ENCODE data around the gene HINFP.

Gene HINFP

GRCh38 chr11:119121008-119121810, at the start of gene HINFP:
Gene HINFP, plus strand, starts transcription at chr11:119121580. Its CDS starts 5,365 bp downstream, at chr11:119126945.
- DNase-seq = peak; percentile 99

DNA sequence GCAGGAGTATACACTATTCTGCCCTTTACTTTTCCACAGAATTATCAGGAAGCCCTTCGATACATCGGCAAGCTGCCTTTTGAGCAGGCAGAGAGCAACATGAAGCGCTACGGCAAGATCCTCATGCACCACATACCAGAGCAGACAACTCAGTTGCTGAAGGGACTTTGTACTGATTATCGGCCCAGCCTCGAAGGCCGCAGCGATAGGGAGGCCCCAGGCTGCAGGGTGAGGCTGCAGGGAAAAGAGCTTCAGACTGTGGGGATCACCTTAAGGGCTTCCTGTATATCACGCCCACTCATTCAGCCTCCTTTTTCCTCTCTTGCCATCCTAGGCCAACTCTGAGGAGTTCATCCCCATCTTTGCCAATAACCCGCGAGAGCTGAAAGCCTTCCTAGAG, 43.5 kb upstream of the HINFP start:
- no peak for DNase-seq

DNA sequence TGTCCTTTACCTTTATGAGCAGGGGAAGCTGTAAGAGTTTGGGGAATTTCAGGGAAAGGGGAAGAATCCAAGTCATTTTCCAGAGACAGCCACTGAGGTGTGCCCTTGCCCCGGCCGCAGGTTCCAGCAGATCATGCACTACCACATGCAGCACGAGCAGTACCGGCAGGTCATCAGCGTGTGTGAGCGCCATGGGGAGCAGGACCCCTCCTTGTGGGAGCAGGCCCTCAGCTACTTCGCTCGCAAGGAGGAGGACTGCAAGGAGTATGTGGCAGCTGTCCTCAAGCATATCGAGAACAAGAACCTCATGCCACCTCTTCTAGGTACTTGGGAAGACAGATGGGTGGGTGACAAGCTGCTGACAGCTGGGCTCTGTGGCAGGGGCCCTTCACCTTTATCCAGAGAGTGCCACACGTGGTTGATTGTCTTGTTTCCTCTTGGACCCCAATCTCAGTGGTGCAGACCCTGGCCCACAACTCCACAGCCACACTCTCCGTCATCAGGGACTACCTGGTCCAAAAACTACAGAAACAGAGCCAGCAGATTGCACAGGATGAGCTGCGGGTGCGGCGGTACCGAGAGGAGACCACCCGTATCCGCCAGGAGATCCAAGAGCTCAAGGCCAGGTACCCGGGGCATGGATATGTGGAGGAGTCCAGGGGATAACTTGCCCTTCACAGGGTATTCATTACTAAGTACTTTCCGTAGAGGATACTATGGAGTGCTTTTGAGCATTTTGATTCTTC, 42.5 kb upstream of the HINFP start:
- DNase-seq = no peak

DNA sequence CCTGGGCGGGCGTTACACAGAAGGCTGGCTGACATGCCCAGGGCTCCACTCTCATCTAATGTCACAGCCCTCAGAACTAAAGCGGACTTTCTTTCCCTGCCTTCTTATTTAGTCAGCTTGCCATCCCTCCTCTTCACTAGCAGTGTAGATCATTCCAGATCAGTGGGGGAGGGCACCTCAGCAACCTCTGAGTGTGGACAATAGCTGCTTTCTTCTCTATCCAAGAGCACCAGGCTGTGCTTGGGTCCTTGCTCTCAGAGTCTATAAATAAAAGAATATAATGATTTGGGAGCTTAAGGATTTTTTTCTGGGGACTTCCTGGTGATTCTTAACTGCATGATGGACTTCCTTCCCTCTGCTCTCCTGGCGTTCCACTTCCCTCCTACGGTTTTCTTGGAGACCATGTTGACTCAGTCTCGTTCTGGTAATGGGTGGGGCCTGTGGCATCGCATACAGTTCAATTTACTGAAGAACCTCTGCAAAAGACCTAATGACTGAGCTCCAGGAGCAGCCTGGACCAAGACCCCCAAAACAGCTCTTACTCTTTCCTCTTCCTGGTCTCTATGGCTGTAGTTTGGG, 39.6 kb upstream of the HINFP start:
- no peak for DNase-seq

- DNase-seq = peak; percentile 94
Observed at GRCh38 chr11:119084663-119085436, 36.5 kb upstream of the HINFP start, which contains the start of gene HMBS. Gene HMBS, plus strand, starts transcription at chr11:119084881. Its CDS starts 153 bp downstream, at chr11:119085034.

DNA sequence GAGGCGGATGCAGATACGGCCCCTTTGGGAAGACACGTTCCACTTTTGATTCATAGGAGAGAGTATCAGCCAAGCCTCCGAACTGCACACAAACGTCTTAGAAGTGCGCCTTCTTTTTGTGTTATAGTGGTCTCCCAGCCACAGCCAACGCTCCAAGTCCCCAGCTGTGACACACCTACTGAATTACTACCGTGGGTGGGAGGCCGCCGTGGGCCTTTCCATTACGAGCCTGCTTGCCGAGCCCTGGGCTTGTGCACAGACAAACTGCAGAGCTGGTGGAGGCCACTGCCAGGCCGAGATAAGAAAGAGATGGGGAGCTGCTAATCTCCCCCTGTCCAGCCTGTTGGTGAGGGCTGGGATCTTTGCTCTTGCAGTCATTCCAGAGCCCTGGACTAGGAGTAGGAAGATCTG, 35.9 kb upstream of the HINFP start:
- no peak for DNase-seq

DNA sequence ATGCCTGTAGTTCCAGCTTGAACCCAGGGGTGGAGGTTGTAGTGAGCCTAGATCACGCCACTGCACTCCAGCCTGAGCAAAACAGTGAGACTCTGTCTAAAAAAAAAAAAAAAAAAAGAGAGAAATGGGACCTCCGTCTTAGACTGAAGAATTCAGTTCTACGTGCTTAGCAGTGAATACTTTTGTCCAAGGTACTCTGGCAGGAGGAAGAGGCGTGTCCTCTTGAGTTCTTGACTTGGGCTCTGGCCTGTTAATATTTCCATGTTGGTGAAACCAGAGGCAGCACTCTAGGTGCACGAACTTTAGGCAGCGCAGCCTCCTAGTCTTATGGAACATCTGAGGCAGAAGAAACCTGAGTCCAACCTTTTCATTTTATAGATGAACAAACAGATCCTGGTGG, 34.3 kb upstream of the HINFP start:
- no peak for DNase-seq

- DNase-seq = no peak
Observed at GRCh38 chr11:119087747-119088241, 33.6 kb upstream of the HINFP start.

DNA sequence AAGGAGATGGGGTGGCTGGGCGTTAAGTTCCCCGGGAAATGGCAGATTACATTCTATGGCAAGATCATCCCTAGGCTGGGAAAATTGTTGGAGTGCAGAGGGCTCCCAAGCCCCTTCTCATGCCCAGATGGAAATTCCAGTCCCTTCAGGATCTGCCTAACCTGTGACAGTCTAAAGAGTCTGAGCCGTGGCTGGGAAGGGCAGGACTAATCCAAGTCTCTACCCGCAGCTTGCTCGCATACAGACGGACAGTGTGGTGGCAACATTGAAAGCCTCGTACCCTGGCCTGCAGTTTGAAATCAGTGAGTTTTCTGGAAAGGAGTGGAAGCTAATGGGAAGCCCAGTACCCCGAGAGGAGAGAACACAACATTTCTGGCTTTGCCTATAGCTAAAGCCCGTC, 33.0 kb upstream of the HINFP start:
- DNase-seq = no peak

DNA sequence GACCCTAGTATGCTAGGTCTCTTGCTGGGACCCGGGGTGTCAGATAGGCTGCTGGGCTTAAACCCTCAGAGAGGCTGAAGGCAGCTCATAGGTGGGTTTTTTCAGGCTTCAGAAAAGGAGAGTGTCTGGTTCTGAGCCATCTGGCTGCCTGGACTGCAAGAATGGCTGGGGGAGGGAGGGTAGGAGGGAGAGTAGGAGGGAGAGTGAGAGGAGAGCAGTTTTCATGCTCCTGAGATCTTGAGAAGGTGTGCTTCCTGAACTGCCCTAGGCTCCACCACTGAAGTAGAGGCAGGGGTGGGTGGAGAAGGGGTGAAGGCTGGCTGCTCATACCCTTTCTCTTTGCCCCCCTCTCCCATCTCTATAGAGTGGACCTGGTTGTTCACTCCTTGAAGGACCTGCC, 32.1 kb upstream of the HINFP start:
- no peak for DNase-seq

DNA sequence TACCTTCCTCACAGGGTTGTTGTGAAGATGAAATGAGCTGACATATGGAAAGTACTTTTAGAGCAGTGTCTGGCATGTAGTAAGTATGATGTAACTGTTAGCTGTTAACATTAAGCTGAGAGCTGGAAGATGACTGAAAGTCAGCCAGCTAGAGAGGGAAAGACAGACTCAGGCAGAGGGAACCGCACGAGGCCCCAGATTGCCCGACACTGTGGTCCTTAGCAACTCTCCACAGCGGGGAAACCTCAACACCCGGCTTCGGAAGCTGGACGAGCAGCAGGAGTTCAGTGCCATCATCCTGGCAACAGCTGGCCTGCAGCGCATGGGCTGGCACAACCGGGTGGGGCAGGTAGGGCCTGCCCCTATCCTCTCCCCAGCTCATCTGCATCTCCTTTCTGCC, 30.2 kb upstream of the HINFP start:
- DNase-seq = no peak

DNA sequence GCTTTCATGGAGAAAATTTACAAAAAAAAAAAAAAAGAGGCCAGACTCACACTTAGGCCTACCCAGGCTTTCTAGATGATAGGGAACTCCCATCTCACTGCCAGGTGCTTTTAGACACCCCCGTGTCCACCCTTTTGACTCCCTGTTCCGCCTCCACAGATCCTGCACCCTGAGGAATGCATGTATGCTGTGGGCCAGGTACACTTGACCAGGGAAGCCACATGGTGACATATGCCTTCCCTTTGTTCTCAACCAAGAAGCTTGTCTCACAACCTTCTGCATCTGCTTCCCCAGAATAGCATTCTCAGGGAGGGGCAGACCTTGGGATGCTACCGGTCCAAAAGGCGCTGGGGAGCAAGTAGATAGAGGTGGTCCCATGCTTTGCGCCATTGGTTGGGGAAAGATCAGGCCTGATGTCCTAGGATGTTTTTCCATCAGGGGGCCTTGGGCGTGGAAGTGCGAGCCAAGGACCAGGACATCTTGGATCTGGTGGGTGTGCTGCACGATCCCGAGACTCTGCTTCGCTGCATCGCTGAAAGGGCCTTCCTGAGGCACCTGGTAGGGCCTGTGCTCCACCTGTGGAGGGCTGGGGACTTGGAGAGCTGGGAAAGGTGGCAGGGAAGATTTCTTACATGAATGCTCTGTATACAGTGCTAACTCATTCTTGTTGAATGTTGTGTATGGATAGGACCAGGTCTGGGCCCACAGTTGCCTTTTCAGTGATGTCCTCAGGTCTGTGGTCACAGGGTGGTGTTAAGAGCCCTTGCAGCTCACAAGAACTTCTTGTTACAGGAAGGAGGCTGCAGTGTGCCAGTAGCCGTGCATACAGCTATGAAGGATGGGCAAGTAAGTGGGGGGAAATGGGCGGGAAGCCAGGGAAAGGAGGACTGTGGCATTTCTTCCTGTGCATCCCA, 29.2 kb upstream of the HINFP start:
- no peak for DNase-seq

GRCh38 chr11:119092880-119093842, 28.2 kb upstream of the HINFP start:
- no peak for DNase-seq

DNA sequence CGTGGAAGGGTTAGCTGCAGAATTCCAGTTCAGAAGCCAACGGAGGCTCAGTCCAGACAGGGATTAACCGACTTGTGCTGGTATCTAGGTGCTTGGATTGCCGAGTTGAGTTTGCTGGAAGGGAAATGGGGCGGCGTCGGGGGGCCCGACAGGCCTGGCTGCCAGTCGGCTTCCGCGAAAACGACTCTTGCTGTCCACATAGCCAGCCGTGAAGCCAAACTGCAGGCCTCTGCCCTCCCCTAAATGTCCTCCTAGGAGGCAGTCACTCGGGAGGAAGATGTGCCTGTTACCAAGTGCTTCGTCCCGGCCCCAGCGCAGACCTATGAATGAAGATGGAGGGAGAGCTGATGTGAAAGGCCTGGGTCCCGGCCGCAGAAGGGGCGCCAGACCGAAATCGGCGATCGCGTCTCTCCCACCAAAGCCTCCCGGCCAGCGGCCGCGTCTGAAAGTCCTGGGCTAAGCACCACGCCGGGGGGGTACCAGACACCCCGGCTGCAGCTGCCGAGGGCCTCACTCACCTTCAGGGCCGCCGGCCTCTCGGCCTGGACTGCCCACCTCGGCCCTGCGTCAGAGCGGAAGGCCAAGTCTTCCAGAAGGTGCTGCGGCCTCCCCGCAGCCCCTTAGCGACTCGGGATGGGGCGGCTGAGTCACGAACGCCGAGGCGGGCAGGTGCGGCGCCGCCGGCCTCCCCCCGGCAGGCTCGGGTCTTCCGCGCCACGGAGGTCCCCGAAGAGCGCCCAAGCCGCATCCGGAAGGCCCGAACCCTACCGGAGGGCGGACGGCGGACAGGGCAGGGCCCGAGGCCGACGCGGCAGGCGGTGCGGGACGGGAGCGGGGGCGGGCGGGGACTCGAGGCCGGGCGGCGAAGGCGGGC, 27.2 kb upstream of the HINFP start:
- DNase-seq = peak; percentile 43

GRCh38 chr11:119094816-119095065, 26.6 kb upstream of the HINFP start:
- peak; percentile 84 for DNase-seq

DNA sequence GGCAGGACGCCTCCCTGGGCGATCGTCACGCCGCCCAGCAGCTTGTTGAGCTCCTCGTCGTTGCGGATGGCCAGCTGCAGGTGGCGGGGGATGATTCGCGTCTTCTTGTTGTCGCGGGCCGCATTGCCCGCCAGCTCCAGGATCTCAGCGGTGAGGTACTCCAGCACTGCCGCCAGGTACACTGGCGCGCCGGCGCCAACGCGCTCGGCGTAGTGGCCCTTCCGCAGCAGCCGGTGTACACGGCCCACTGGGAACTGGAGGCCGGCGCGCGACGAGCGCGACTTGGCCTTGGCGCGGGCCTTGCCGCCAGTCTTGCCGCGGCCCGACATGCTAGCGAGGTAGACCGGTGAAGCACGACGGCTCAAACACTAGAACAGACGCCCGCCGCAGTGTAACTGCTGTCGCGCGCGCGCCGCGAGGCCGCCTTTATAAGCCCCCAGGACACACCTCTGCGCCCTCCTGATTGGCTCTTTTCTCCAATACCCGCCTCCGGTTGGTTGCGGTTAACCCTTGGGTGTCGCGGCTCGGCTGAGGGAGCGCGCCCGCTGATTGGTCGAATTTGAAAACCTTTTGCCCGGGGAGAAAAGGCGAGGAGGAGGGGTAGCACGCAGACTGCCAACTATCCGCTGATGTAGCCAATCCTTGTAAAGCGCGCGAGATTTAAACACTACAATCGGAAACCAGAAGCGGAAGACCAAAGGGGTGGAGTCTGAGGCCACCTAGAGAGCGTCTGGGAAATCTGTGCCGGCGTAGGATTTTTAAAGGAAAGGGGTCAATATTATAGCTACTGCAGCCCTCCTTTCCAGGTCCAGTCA, 26.1 kb upstream of the HINFP start:
- peak; percentile 99 for DNase-seq

GRCh38 chr11:119099711-119100110, 21.7 kb upstream of the HINFP start:
- no peak for DNase-seq

- DNase-seq = peak; percentile 39
Observed at GRCh38 chr11:119100246-119100970, 21.0 kb upstream of the HINFP start.

All from HCEC 1CT (cell line).